GM12891 (cell line): Measurements from ENCODE around the gene TULP4.
"Not testable (repeated sequence)": the region's sequence is repeated elsewhere in the genome, so short reads cannot be mapped to it uniquely, and the experiment has no call there.

Experiments
- POLR2A ChIP-seq: IDR thresholded peaks from 2 replicates; pipeline ENCODE4 v1.6.1; 2011; ENCODE audit warnings: low read depth, low read length, control low read depth
- POLR2AphosphoS5 ChIP-seq: IDR thresholded peaks from 2 replicates; pipeline ENCODE4 v1.6.1; 2011; ENCODE audit warnings: low read depth, low read length, control low read depth
- TAF1 ChIP-seq: IDR thresholded peaks from 2 replicates; pipeline ENCODE4 v1.6.1; 2011; ENCODE audit warnings: low read depth, low read length, control low read depth

- not testable (repeated sequence) for TF ChIP-seq POLR2A, TAF1, POLR2AphosphoS5
Measured at GRCh38 chr6:158296854-158297324, 15.4 kb upstream of the TULP4 start.
